ENCODE measurements around the gene CLNK.
A peak's percentile ranks its signal among the peaks of the same experiment; 100 is the strongest.

Gene CLNK

DNA sequence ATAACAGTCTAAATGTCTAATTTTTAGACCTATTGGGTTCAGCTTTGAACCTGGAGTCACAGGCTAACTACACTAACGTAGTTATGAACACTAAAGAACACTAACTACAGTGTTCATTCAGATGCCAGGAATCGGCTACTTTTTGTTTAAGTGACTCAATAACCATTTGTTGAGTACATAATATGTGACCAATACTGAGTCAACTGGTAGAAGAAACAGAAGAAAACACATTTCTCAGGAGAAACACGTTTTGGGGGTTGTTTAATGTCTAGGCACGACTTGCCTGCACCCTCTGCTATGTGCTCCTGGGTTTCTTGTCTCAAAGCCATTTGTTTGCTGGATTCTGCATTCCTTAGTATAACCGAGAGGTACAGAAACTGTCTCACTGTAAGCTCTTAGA, 18.6 kb upstream of the CLNK start:
- Histone ChIP-seq H3K4me3 (ENCODE audit: low read length in 2 of 2) (no peak overlapping the region), H3K4me1 (ENCODE audit: control insufficient read depth in 2 of 2, insufficient read depth in 2 of 2, low read length in 2 of 2) (peaks cover 0 to 3% of the 10 kb centered on the region in 2 donors), H3K27ac (ENCODE audit: low read depth in 2 of 2, low read length in 2 of 2) (no peak overlapping the region), H3K9me3 (ENCODE audit: control insufficient read depth in 2 of 2, low read length in 2 of 2) (no peaks in the 10 kb centered on the region), H3K36me3 (ENCODE audit: control insufficient read depth in 2 of 2, insufficient read depth in 2 of 2, low read length in 2 of 2) (no peaks in the 10 kb centered on the region), H3K9ac (ENCODE audit: low read depth in 1 of 2, low read length in 2 of 2) (no peak overlapping the region), H3K27me3 (ENCODE audit: control insufficient read depth in 2 of 2, insufficient read depth in 2 of 2, low read length in 2 of 2) (no peaks in the 10 kb centered on the region)

DNA sequence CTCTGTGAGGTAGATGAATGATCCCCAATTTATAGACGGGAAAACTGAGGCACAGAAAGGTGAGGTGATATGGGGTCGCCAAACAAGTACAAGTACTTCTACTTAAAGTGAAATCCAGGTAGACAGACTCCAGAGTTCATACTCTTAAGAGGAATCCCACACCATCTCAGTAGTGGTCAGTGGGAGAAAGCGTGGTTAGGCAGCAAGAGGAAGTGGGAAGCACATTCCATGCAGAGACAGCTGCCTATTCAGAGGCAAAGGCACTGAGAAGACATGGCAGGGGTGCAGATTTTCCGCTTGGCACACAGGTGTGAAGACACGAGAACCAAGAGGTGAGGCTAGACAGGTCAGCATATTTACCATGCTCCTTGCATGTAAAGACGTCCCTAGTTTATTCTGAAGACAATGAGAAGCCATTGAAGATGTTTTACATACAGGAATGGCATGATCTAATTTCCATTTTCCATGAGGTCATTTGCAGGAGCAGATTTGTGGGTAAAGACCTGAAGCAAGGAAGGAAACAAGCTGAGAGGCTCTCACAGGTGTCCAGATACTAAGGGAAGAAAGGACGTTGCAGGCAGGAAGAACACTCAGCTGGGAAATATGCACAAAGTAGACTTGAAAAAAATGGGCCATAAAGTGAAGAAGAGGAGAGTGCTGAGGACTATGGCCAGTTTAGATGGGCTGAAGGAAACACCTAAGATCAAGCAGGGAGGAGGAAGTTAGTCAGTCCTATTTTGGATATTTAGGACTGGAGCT, 17.3 kb upstream of the CLNK start:
- Histone ChIP-seq H3K27ac (ENCODE audit: low read depth in 2 of 2, low read length in 2 of 2) (no peak overlapping the region), H3K27me3 (ENCODE audit: control insufficient read depth in 2 of 2, insufficient read depth in 2 of 2, low read length in 2 of 2) (no peaks in the 10 kb centered on the region), H3K4me1 (ENCODE audit: control insufficient read depth in 2 of 2, insufficient read depth in 2 of 2, low read length in 2 of 2) (peaks cover 0 to 5% of the 10 kb centered on the region in 2 donors), H3K9me3 (ENCODE audit: control insufficient read depth in 2 of 2, low read length in 2 of 2) (no peaks in the 10 kb centered on the region), H3K9ac (ENCODE audit: low read depth in 1 of 2, low read length in 2 of 2) (no peak overlapping the region), H3K36me3 (ENCODE audit: control insufficient read depth in 2 of 2, insufficient read depth in 2 of 2, low read length in 2 of 2) (no peaks in the 10 kb centered on the region), H3K4me3 (ENCODE audit: low read length in 2 of 2) (no peak overlapping the region)

DNA sequence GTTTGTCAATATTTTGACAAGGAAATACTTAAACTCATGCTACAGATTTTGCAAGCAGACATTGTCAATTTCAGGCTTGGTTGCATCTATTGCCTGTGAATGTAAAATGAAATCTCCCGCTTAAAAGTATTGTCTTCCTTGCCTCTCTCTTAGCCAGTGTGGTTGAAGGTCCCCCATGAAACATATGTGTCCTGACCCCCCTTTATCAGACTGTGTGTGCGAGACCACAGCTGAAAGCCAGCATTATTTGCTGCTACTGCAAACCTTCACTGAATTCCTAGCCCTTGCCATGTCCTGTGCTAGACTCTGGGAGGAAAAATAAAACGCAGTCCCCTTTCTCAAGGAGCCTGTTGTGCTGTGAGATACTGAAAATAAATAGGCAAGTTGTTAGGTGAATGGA, 16.6 kb upstream of the CLNK start:
- Histone ChIP-seq H3K4me1 (ENCODE audit: control insufficient read depth in 2 of 2, insufficient read depth in 2 of 2, low read length in 2 of 2) (peaks cover 0 to 9% of the 10 kb centered on the region in 2 donors), H3K4me3 (ENCODE audit: low read length in 2 of 2) (no peak overlapping the region), H3K9me3 (ENCODE audit: control insufficient read depth in 2 of 2, low read length in 2 of 2) (no peaks in the 10 kb centered on the region), H3K27ac (ENCODE audit: low read depth in 2 of 2, low read length in 2 of 2) (no peak overlapping the region), H3K9ac (ENCODE audit: low read depth in 1 of 2, low read length in 2 of 2) (no peak overlapping the region), H3K27me3 (ENCODE audit: control insufficient read depth in 2 of 2, insufficient read depth in 2 of 2, low read length in 2 of 2) (no peaks in the 10 kb centered on the region), H3K36me3 (ENCODE audit: control insufficient read depth in 2 of 2, insufficient read depth in 2 of 2, low read length in 2 of 2) (no peaks in the 10 kb centered on the region)

DNA sequence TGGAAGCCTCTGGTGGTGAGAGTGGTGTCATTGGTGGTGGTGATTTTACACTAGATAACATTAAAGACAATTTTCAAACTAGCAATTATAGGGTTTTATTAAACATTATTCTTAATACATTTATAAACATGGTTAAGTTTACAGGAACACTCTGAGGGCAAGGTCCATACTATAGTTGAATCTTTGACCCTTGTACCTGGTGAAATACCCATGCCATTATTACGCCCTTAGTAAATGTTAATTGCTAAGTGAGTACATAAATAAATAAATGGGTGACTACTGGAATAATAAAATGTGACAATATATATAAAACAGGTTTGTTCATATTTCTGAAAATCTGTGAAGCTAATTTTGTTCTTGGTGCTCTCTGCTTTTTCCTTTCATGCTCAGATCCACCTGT, 13.6 kb upstream of the CLNK start:
- Histone ChIP-seq H3K9me3 (ENCODE audit: control insufficient read depth in 2 of 2, low read length in 2 of 2) (no peaks in the 10 kb centered on the region), H3K36me3 (ENCODE audit: control insufficient read depth in 2 of 2, insufficient read depth in 2 of 2, low read length in 2 of 2) (no peaks in the 10 kb centered on the region), H3K4me3 (ENCODE audit: low read length in 2 of 2) (no peak overlapping the region), H3K27me3 (ENCODE audit: control insufficient read depth in 2 of 2, insufficient read depth in 2 of 2, low read length in 2 of 2) (no peaks in the 10 kb centered on the region), H3K9ac (ENCODE audit: low read depth in 1 of 2, low read length in 2 of 2) (no peak overlapping the region), H3K4me1 (ENCODE audit: control insufficient read depth in 2 of 2, insufficient read depth in 2 of 2, low read length in 2 of 2) (peaks cover 4 to 23% of the 10 kb centered on the region in 2 donors), H3K27ac (ENCODE audit: low read depth in 2 of 2, low read length in 2 of 2) (no peak overlapping the region)

DNA sequence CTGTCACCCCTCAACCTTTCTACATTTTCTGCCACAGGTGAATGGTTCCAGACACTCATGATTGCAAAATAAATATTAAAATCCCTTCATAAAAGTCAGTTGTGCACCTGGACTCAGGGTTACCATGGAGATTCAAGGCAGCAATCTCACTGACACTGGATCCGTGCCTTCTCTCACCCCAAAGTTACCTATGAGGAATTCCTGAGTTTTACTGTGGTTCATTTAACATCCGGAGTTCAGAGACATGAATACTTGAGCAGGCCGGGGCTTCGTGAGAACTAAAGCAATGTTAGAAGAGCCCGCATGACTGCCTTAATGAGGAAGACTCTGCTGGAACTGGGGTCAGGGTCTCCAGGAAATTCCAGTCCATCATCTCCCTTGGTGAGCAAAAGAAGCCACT, 12.5 kb upstream of the CLNK start:
- H3K9me3 ChIP-seq (ENCODE audit: control insufficient read depth in 2 of 2, low read length in 2 of 2) = no peaks in the 10 kb centered on the region
- H3K4me3 ChIP-seq (ENCODE audit: low read length in 2 of 2) = no peak overlapping the region
- H3K36me3 ChIP-seq (ENCODE audit: control insufficient read depth in 2 of 2, insufficient read depth in 2 of 2, low read length in 2 of 2) = no peaks in the 10 kb centered on the region
- no peak overlapping the region for H3K9ac ChIP-seq (ENCODE audit: low read depth in 1 of 2, low read length in 2 of 2)
- no peak overlapping the region for H3K27ac ChIP-seq (ENCODE audit: low read depth in 2 of 2, low read length in 2 of 2)
- no peaks in the 10 kb centered on the region for H3K27me3 ChIP-seq (ENCODE audit: control insufficient read depth in 2 of 2, insufficient read depth in 2 of 2, low read length in 2 of 2)
- peaks cover 4 to 26% of the 10 kb centered on the region in 2 donors for H3K4me1 ChIP-seq (ENCODE audit: control insufficient read depth in 2 of 2, insufficient read depth in 2 of 2, low read length in 2 of 2)

DNA sequence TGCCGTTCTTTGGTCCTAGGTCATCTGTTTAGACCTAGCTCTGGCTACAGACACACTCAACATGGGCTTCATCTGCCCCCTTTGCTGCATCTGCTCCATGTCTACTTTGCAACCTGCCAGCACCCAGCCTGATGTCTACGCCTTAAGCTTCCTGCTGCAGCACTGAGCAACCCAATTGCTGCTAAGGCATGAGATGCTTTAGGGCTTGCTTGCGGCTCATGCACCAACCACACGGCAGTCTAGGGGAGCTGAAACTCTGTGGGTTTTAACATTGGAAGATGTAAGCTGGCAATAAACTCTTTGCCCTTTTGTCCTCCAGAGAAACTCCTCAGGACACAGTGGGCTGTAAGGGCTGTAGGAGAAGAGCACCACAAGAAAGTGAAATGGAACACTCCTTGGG, 11.7 kb upstream of the CLNK start:
- Histone ChIP-seq H3K27me3 (ENCODE audit: control insufficient read depth in 2 of 2, insufficient read depth in 2 of 2, low read length in 2 of 2) (no peaks in the 10 kb centered on the region), H3K4me1 (ENCODE audit: control insufficient read depth in 2 of 2, insufficient read depth in 2 of 2, low read length in 2 of 2) (peaks cover 4 to 26% of the 10 kb centered on the region in 2 donors), H3K36me3 (ENCODE audit: control insufficient read depth in 2 of 2, insufficient read depth in 2 of 2, low read length in 2 of 2) (no peaks in the 10 kb centered on the region), H3K9ac (ENCODE audit: low read depth in 1 of 2, low read length in 2 of 2) (no peak overlapping the region), H3K27ac (ENCODE audit: low read depth in 2 of 2, low read length in 2 of 2) (no peak overlapping the region), H3K9me3 (ENCODE audit: control insufficient read depth in 2 of 2, low read length in 2 of 2) (no peaks in the 10 kb centered on the region), H3K4me3 (ENCODE audit: low read length in 2 of 2) (no peak overlapping the region)

DNA sequence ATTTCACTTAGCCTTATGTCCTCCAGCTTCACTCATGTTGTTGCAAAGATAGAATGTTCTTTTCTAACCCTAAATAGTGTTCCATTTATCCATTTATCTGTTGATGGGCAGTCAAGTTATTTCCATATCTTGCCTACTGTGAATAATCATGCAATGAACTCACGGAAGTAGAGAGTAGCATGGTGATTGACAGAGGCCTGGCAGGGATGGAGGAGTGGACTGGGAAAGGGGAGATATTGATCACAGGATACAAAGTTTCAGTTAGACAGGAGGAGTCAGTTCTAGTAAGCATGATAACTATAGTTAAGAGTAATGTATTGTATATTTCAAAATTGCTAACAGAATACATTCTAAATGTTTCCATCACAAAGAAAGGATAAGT, 10.3 kb upstream of the CLNK start:
- Histone ChIP-seq H3K27ac (ENCODE audit: low read depth in 2 of 2, low read length in 2 of 2) (peak overlapping the region in 1 of 2 donors; percentile 60), H3K4me3 (ENCODE audit: low read length in 2 of 2) (no peak overlapping the region), H3K4me1 (ENCODE audit: control insufficient read depth in 2 of 2, insufficient read depth in 2 of 2, low read length in 2 of 2) (peaks cover 4 to 26% of the 10 kb centered on the region in 2 donors), H3K9ac (ENCODE audit: low read depth in 1 of 2, low read length in 2 of 2) (no peak overlapping the region), H3K27me3 (ENCODE audit: control insufficient read depth in 2 of 2, insufficient read depth in 2 of 2, low read length in 2 of 2) (no peaks in the 10 kb centered on the region), H3K9me3 (ENCODE audit: control insufficient read depth in 2 of 2, low read length in 2 of 2) (no peaks in the 10 kb centered on the region), H3K36me3 (ENCODE audit: control insufficient read depth in 2 of 2, insufficient read depth in 2 of 2, low read length in 2 of 2) (no peaks in the 10 kb centered on the region)

DNA sequence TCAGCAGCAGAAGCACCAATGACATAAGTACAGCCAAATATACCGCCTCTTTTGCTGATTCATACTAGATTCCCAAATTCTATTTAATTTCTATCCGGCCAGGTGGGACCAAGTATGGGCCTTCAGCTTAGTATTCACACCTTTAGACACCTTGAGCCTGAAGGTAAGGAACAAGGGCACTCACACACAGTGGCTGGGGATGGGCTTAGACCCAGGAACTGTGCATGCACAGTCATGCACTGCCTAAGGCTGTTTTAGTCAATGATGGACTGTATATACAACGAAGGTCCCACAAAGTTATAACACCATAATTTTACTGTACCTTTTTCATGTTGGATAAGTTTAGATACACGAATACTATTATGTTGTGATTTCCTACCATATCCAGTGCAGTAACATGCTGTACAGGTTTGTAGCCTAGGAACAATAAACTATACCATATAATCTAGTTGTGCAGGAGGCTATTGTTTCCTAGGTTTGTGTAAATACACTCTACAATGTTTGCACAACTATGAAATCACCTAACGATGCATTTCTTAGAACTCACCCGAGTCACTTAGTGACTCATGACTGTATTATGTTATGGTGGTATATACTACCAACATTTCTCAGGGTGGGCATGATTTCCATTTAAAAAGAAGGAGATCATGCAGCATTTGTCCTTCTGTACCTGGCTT, 9.7 kb upstream of the CLNK start:
- H3K27ac ChIP-seq (ENCODE audit: low read depth in 2 of 2, low read length in 2 of 2) = peak overlapping the region; percentile 25 to 60
- H3K4me3 ChIP-seq (ENCODE audit: low read length in 2 of 2) = no peak overlapping the region
- no peaks in the 10 kb centered on the region for H3K27me3 ChIP-seq (ENCODE audit: control insufficient read depth in 2 of 2, insufficient read depth in 2 of 2, low read length in 2 of 2)
- no peak overlapping the region for H3K9ac ChIP-seq (ENCODE audit: low read depth in 1 of 2, low read length in 2 of 2)
- peaks cover 4 to 26% of the 10 kb centered on the region in 2 donors for H3K4me1 ChIP-seq (ENCODE audit: control insufficient read depth in 2 of 2, insufficient read depth in 2 of 2, low read length in 2 of 2)
- H3K36me3 ChIP-seq (ENCODE audit: control insufficient read depth in 2 of 2, insufficient read depth in 2 of 2, low read length in 2 of 2) = no peaks in the 10 kb centered on the region
- H3K9me3 ChIP-seq (ENCODE audit: control insufficient read depth in 2 of 2, low read length in 2 of 2) = no peaks in the 10 kb centered on the region

DNA sequence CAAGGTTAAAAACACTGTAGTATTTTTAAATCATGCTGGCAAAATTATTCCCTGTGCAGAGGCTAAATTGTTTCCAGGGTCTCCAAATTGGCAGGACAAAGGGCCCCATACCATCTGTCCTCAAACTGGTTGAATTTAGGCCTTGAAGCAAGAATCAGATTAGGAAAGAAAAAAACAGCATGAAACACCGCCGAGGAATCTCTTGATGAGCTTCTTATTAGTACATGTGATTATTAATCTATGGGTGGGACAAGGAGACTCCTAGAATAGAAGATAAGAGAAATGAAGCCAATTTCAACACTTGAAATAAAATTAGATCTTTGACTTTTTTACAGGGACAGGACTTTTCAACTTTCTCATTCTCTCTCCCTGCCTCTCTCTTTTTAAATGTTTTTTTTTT, 7.1 kb upstream of the CLNK start:
- Histone ChIP-seq H3K4me3 (ENCODE audit: low read length in 2 of 2) (no peak overlapping the region), H3K36me3 (ENCODE audit: control insufficient read depth in 2 of 2, insufficient read depth in 2 of 2, low read length in 2 of 2) (no peaks in the 10 kb centered on the region), H3K27me3 (ENCODE audit: control insufficient read depth in 2 of 2, insufficient read depth in 2 of 2, low read length in 2 of 2) (no peaks in the 10 kb centered on the region), H3K9me3 (ENCODE audit: control insufficient read depth in 2 of 2, low read length in 2 of 2) (no peaks in the 10 kb centered on the region), H3K9ac (ENCODE audit: low read depth in 1 of 2, low read length in 2 of 2) (no peak overlapping the region), H3K27ac (ENCODE audit: low read depth in 2 of 2, low read length in 2 of 2) (no peak overlapping the region), H3K4me1 (ENCODE audit: control insufficient read depth in 2 of 2, insufficient read depth in 2 of 2, low read length in 2 of 2) (peaks cover 4 to 19% of the 10 kb centered on the region in 2 donors)

DNA sequence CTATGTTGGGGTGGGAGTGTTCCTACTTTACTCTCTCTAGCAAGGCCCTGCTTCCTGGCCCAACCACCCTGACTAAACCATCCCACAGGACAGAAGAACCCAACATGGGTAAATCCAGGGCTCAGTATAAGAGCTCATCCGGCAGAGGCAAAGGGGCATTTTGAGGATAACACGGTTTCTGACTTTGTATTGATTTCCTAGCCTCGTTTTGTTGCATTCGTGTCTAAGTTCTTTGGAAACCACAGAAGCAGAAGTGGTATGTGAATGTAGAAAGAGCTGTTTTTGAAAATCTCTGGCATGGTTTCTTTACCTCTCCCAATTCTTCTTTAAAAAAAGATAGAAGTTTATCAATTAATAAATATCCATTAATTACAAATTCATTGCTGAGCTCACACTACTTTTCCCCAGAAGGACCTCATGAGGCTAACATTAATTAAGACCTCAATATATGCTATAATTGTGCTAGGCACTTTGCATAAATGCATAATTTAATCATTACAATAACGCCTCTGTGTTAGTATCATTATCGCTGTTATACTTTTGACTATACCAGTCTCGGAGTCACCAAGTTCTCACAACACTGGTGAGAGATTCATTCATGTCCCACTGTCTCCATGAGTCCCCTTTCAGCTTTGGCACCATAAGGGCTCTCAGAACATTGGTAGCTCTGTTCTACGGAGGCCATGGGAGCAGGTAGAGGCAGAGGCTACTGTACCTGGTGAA, 5.8 kb upstream of the CLNK start:
- Histone ChIP-seq H3K9me3 (ENCODE audit: control insufficient read depth in 2 of 2, low read length in 2 of 2) (no peaks in the 10 kb centered on the region), H3K27me3 (ENCODE audit: control insufficient read depth in 2 of 2, insufficient read depth in 2 of 2, low read length in 2 of 2) (no peaks in the 10 kb centered on the region), H3K36me3 (ENCODE audit: control insufficient read depth in 2 of 2, insufficient read depth in 2 of 2, low read length in 2 of 2) (no peaks in the 10 kb centered on the region), H3K9ac (ENCODE audit: low read depth in 1 of 2, low read length in 2 of 2) (no peak overlapping the region), H3K4me3 (ENCODE audit: low read length in 2 of 2) (no peak overlapping the region), H3K27ac (ENCODE audit: low read depth in 2 of 2, low read length in 2 of 2) (no peak overlapping the region), H3K4me1 (ENCODE audit: control insufficient read depth in 2 of 2, insufficient read depth in 2 of 2, low read length in 2 of 2) (peaks cover 4 to 17% of the 10 kb centered on the region in 2 donors)

Measured in mucosa of rectum (tissue), 2 donors.